Measurements from ENCODE around the gene FAM124A. TPM values are rescaled to one million over a fixed set of nuclear protein-coding genes. Genes with fewer than 3 reads are reported as not detected.
A peak's percentile ranks its signal among the peaks of the same experiment; 100 is the strongest.

The FAM124A gene
- total and polyA plus RNA-seq, 2 of the 8 experiments (the other 6 are each of a cell fraction or from before 2014, with no cell fraction given) = 40.7 to 49.9 TPM

GRCh38 chr13:51175021-51175420 is 47.2 kb upstream of the FAM124A start:
- DNase-seq (ENCODE audit: low read depth in 1 of 2, low spot score in 2 of 2) = peak in 1 of 2 experiments; percentile 60
- Histone ChIP-seq H2BK5ac (ENCODE audit: low read depth, low read length) (peak overlapping the region; percentile 94; the same call in 1 of the 2 replicates), H3K9me3 (ENCODE audit: insufficient read depth in 2 of 2, low read depth in 1 of 2, low read length in 1 of 2) (no peaks in the 10 kb centered on the region), H3K23ac (ENCODE audit: insufficient read length) (no peak overlapping the region), H3K27me3 (replicated peaks in 1 of 4; ENCODE audit: control insufficient read depth in 3 of 4, extremely low read depth in 1 of 4, insufficient read depth in 3 of 4, low read length in 3 of 4) (no peaks in the 10 kb centered on the region), H4K8ac (ENCODE audit: extremely low read depth, insufficient read depth, low read length) (no peak overlapping the region), H3K4ac (replicated peaks; ENCODE audit: insufficient read length, low read depth, low read length) (peak overlapping the region; percentile 53), H3K4me1 (replicated peaks in 1 of 4; ENCODE audit: control insufficient read depth in 3 of 4, insufficient read depth in 4 of 4, low read length in 3 of 4) (peaks cover 7 to 11% (median 9%) of the 10 kb centered on the region in 4 experiments; a peak in 6 of 7 replicates), H3K36me3 (ENCODE audit: control insufficient read depth in 2 of 4, insufficient read depth in 4 of 4, low read length in 3 of 4) (peaks cover 33 to 70% (median 54%) of the 10 kb centered on the region in 4 experiments), H2BK15ac (ENCODE audit: low read length) (no peak overlapping the region), H3K14ac (ENCODE audit: insufficient read length) (no peak overlapping the region), H3K56ac (replicated peaks; ENCODE audit: insufficient read length, low read depth, low read length) (peak overlapping the region; percentile 52), H4K20me1 (replicated peaks in 1 of 2; ENCODE audit: control insufficient read depth in 1 of 2, insufficient read depth in 2 of 2, low read length in 2 of 2) (peaks cover 2 to 4% of the 10 kb centered on the region in 2 experiments), H2AK5ac (ENCODE audit: low read depth, low read length) (peak overlapping the region; percentile 93; the same call in 1 of the 2 replicates), H2AFZ (ENCODE audit: low read length) (no peak overlapping the region), H3K23me2 (ENCODE audit: low read depth, low read length) (peaks cover 3% of the 10 kb centered on the region; the same call in 1 of the 2 replicates), H4K5ac (ENCODE audit: insufficient read length, low read depth, low read length) (peak overlapping the region; percentile 51), H3K18ac (ENCODE audit: extremely low read depth, low read length) (peak overlapping the region; percentile 97), H2BK12ac (ENCODE audit: low read depth, low read length) (peak overlapping the region; percentile 84; the same call in 1 of the 2 replicates), H3K79me2 (ENCODE audit: control insufficient read depth in 1 of 2, insufficient read depth in 2 of 2, low read length in 2 of 2) (peaks cover 3 to 34% of the 10 kb centered on the region in 2 experiments; a peak in 3 of 4 replicates), H3K4me3 (ENCODE audit: extremely low read depth in 1 of 4, insufficient read depth in 2 of 4, low read depth in 3 of 4, low read length in 4 of 4) (peak overlapping the region; percentile 9 to 46 (median 21); a peak in 7 of 8 replicates), H4K91ac (replicated peaks; ENCODE audit: insufficient read length, low read length) (peak overlapping the region; percentile 88), H3K9ac (replicated peaks in 1 of 4; ENCODE audit: extremely low read depth in 1 of 4, low read depth in 3 of 4, low read length in 3 of 4) (no peak overlapping the region), H3K79me1 (ENCODE audit: low read depth, low read length) (no peaks in the 10 kb centered on the region), H3K4me2 (ENCODE audit: insufficient read depth in 1 of 2, low read depth in 2 of 2, low read length in 2 of 2) (peak overlapping the region; percentile 59 to 61), H2BK20ac (ENCODE audit: low read length) (no peak overlapping the region), H2BK120ac (replicated peaks; ENCODE audit: low read depth, low read length) (peak overlapping the region; percentile 33), H3K27ac (ENCODE audit: low read depth, low read length) (peak overlapping the region; percentile 61; the same call in 1 of the 2 replicates)
- WGBS, 2 experiments (ENCODE audit: extremely low coverage in 1 of 2, insufficient coverage in 1 of 2, insufficient read length in 1 of 2, insufficient replicate concordance in 2 of 2, low coverage in 1 of 2, low lambda C conversion rate in 2 of 2, missing lambda C conversion rate in 1 of 2) = 46% methylated on average over 8 of the region's 8 CpGs; no CpG with 5 or more reads in 1 of the 2 experiments
- ChIA-PET CTCF (ENCODE audit: partially characterized antibody) (interaction anchor here (2.8 kb wide), 1 partner anchor 49 kb away, joined by 11 read pairs; no protein-coding TSS in a partner anchor), POLR2A (ENCODE audit: partially characterized antibody) (interaction anchor here (0.5 to 13.8 kb wide), 16 partner anchors 9 to 1473 kb away, joined by 3 to 494 read pairs (median 10); no protein-coding TSS in a partner anchor)
- TF ChIP-seq MAFK (IDR thresholded peaks at IDR 0.05; ENCODE audit: low read depth, low read length) = no peak
- peak; percentile 20; the same call in 1 of the 2 replicates for TF ChIP-seq YY1 (IDR thresholded peaks at IDR 0.05; ENCODE audit: low read depth, low read length)
- TF ChIP-seq RNF2 (IDR thresholded peaks at IDR 0.05; ENCODE audit: borderline replicate concordance, low read depth, low read length, missing control alignments, poor library complexity, severe bottlenecking) = no peak
- TF ChIP-seq MAX (IDR thresholded peaks at IDR 0.05) = peak; percentile 24; the same call in 1 of the 2 replicates
- TF ChIP-seq POLR2AphosphoS5 (IDR thresholded peaks at IDR 0.05; ENCODE audit: low read depth, low read length) = peak; percentile 83; the same call in 1 of the 2 replicates
- FAIRE-seq = no peak

Measured in H1 (cell line).